Lower leg skin (tissue), 3 donors: ENCODE results near the gene ZNF138.

Source experiments
- POLR2A ChIP-seq, 2 donors: fragments of 450-650 bp; IDR thresholded peaks; one replicate each; pipeline ENCODE4 v1.6.1; 2016 to 2017; ENCODE audit warnings: antibody characterized with exemption in 2 of 2, mild to moderate bottlenecking in 1 of 2, moderate library complexity in 1 of 2
- TF ChIP-seq, protein P1 (sequence below), 3 donors: fragments of 450-650 bp; IDR thresholded peaks; one replicate each; pipeline ENCODE4 v1.5.1; 2016; ENCODE audit warnings: antibody characterized with exemption in 3 of 3, mild to moderate bottlenecking in 3 of 3, moderate library complexity in 2 of 3

DNA sequence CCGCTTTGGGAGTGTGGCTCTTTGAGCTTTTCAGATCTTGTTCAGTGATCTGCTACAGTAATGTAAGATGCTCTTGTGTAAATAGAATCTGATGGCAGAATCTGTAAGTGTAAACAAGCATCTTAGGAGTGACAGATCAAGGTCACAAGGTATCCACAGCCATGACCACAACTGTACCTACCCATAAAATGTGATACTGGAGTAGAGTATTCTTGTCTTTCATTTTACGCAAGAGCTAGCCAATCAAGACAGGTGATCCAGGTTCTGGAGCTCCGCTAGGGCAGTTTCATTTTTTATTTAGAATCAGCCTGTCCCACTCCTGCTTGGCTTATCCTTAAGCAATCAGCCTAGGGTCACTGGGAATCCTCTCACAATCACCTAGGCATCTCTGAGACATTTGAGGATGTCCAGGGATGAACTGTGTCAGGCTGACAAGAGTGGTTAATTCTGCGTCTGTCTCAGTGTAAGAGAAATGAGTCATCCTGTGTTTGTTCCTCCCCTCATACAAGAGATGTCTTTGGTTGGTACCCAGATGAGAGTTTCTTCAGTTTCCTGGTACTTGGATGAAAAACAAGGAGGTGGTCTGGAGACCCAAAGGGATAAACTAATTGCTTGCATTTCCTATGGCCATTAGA, 13.6 kb downstream of the ZNF138 start:
- no peak for TF ChIP-seq POLR2A (IDR thresholded peaks at IDR 0.05)
- TF ChIP-seq, protein P1, sequence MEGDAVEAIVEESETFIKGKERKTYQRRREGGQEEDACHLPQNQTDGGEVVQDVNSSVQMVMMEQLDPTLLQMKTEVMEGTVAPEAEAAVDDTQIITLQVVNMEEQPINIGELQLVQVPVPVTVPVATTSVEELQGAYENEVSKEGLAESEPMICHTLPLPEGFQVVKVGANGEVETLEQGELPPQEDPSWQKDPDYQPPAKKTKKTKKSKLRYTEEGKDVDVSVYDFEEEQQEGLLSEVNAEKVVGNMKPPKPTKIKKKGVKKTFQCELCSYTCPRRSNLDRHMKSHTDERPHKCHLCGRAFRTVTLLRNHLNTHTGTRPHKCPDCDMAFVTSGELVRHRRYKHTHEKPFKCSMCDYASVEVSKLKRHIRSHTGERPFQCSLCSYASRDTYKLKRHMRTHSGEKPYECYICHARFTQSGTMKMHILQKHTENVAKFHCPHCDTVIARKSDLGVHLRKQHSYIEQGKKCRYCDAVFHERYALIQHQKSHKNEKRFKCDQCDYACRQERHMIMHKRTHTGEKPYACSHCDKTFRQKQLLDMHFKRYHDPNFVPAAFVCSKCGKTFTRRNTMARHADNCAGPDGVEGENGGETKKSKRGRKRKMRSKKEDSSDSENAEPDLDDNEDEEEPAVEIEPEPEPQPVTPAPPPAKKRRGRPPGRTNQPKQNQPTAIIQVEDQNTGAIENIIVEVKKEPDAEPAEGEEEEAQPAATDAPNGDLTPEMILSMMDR (IDR thresholded peaks at IDR 0.05), result no peak
